Astrocyte (in vitro differentiated cells and primary cell): ENCODE measurements around the gene DROSHA.

ENCODE experiments used
- CTCF ChIP-seq: IDR thresholded peaks from 2 replicates; pipeline ENCODE4 v1.5.1; 2011; ENCODE audit warnings: low read depth, mild to moderate bottlenecking, inconsistent platforms, low read length, moderate library complexity; ENCODE audit not compliant: insufficient read depth
- EZH2 ChIP-seq: IDR thresholded peaks from 2 replicates; pipeline ENCODE4 v1.6.1; 2012; ENCODE audit warnings: mild to moderate bottlenecking, low read length, inconsistent platforms; ENCODE audit not compliant: insufficient read depth

- no peak for TF ChIP-seq EZH2
- no peak for TF ChIP-seq CTCF
These were observed 24.6 kb upstream of the DROSHA start for GRCh38 chr5:31556461-31556860.
